ENCODE data around the gene WDFY3.
"Not testable (repeated sequence)": the region's sequence is repeated elsewhere in the genome, so short reads cannot be mapped to it uniquely, and the experiment has no call there.

WDFY3 gene

DNA sequence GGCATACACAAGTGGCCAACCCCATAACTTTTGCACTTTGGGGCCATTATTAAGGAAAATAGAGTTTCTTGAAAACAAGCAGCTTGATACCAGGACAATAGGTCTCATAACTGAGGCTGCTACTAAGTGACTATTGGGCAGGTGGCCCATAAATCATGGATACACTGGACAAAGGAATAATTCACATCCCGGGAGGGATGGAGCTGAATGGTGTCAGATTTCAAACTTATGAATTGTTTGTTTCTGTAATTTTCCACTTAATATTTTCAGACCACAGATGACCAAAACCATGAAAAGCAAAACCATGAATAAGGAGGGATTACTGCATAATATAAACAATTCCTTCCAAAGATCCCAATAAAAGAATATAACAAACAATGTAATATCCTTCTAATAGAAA lies 114.4 kb downstream of the WDFY3 start:
- DNase-seq (ENCODE audit: low read depth) = no peak

DNA sequence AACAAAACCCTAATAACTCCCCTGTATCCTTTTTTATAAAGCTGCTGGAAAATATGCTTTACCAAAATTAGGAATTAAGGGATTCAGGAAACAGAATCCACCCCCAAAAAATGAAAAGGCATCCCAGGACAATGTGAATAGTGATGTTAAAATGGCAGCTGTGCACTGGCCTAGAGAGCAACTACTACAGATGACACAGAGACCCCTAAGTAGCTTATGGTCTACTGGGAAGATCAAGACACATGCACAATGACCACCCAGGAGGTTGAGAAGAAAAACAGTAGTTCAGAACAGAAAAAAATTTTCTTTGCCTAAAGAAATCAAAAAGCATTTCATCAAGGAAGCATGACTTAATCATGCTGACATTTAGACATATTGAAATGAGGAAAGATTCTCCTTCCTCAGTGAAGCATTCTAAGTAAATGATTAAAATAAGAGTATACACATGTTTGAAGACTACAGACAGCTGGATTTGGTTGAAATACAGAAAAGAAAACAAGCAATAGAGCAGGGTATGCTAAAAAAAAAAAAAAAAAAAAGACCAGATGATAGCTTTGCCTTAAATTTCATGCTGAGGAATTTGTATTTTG lies 117.3 kb downstream of the WDFY3 start:
- no peak for DNase-seq (ENCODE audit: low read depth)

DNA sequence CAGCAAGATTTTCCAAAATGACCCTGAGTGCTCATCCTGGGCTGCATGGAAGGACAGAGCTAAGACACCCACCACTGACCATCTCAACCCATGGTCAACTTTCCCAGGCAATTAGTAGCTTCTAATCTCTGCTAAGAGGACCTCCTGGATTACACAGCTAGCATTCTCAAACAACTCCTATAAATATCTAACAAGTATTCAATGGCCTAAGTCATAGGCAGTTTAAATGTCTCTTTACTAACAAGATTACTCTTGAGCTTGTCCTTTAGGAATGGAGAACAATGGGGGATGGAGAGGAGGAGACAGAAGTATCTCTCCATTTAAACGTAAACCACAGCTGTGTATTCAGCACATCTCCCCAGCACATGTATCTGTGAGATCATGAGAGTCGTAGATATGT lies 118.1 kb downstream of the WDFY3 start:
- DNase-seq (ENCODE audit: low read depth) = no peak

DNA sequence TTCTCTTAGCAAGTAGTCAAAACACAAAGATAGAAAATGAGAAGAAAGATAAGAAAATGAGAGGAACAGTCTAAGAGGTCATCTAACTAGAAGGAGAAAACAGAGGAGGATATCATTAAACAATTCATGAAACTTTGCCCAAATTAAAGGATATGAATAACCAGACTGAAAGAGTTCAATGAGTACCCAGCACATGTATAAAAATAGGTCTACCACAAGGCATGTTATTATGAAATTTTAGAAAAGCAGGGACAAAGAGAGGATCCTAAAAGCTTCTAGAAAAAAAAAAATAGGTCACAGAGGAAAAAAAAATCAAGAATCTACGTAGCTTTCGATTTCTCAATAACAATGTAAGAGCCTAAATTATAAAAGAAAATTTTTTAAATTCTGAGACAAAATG lies 118.5 kb downstream of the WDFY3 start:
- no peak for DNase-seq (ENCODE audit: low read depth)

DNA sequence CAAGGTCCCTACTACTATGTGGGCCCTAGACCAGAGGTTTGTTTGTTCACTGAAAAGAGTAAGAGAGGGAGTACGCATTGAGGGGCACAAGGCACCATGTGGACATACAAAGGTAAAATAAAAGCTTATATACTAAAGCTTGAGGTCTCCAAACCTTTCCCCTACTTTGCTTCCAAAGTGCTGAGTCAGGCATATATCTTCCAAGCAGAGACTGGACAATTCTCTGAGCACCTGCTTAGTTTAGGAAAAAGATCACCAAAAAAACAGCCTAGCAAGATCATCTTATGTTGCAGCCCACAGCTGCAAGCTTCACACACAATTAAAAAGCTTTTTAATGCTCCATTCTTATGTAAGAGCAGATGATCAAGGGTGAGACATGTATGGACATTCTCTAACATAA lies 119.5 kb downstream of the WDFY3 start:
- DNase-seq (ENCODE audit: low read depth) = no peak

DNA sequence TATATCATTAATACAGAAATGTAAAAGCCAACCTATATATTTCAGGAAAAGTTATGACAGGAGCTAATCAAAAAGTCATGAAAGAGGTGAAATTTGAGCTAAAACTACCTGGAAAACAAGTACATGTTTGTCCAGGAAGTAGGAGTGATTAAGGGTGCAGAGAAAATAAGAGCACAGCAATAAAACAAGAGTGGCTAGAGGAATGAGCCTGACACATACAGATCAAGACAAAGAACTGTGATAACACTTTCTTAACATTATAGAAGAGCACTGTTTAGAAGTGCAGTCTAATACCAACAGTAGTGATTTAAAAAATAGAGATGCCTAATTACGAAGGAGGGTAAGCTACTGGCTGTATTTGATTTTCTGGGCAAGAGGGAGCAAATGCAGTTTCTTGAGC lies 125.1 kb downstream of the WDFY3 start:
- DNase-seq (ENCODE audit: low read depth) = no peak

DNA sequence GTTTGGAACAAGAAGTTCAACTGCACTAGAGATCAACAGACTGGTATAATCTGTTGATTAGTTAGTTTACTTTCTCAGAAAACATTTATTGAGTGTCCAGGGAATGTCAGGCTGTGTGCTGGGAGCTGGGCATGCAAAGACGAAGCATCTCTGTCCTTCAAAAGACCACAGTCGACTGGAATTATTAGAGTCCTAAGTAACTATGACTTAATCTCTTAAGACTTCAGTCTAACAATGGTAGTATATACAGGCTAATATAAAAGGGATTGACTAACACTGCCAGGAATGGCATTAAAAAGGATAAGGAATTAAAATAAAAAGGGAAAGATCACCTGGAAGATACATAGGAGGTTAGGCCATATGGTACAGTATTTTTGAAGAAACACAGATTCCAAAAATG lies 128.7 kb downstream of the WDFY3 start:
- no peak for DNase-seq (ENCODE audit: low read depth)

DNA sequence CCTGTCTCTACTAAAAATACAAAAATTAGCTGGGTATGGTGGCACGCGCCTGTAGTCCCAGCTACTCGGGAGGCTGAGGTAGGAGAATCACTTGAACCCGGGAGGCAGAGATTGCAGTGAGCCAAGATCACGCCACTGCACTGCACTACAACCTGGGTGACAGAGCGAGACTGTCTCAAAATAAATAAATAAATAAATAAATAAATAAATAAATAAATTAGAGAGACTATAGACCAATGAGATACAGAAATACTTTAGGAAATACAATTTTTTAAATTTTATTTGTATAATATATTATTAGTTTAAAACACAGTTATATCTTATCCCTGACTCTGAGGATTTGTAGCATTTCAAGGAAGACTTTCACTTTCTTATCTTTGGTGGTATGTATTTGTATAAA lies 136.9 kb downstream of the WDFY3 start:
- not testable (repeated sequence) for DNase-seq (ENCODE audit: low read depth)

DNA sequence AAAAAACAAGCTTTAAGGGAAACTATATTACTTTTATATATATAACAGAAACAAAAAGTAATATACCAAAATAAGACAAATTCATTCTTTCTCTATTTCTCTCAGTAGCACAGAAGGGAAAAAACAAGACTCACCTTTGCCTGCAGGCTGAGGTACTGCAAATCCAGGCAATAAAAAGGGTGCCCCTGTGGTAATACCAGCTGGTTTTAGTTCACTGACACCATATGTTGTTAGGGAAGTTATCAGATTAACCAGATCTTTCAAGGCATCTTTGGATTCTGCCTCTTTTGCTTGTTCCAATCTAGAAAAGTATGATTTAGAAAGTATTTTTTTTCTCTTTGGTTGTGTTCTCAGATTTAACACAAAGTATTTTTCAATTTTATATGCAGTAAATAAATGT lies 139.8 kb downstream of the WDFY3 start:
- no peak for DNase-seq (ENCODE audit: low read depth)

DNA sequence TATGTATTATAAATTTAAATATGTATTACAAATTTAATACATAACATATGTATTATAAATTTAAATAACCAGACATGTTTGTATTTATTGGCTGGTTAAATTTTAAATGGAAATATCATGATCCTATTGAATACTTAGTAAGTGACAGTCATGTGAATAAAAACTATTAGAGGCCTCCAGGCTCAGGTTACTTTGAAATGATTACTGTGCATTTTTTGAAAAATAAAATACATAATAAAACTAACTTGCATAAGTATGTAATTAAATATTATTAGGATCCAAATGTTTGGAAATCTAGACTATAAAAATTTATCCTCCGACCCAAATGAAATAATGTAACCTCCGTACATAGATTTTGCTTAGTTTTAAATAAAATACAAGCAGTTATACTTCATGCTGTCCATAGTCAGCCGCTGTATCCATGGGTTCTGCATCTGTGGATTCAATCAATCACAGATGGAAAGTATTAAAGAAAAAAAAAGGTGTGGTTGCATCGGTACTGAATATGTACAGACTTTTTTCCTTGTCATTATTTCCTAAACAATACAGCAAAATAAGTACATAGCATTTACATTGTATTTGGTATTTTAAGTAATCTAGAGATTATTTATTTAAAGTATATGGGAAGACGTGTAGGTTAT lies 140.7 kb downstream of the WDFY3 start:
- DNase-seq (ENCODE audit: low read depth) = no peak

DNA sequence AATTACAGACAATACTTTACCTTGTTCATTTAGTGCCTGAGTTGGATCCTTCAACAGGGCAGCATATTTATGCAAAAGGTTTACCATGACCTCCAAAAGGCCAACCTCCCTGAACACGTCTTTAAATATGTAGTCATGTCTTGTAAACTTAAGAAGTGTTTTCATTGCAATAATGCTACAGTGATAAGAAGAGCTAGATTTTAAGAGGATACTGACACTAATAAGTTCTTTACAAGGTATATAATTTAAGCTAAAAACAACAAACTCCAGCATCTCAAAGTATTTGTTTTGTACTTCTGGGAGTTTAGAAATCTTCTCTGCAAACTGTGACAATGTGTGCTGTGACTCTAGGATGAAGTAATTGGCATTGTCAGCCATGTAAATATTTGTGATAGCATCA lies 145.4 kb downstream of the WDFY3 start:
- DNase-seq (ENCODE audit: low read depth) = no peak

DNA sequence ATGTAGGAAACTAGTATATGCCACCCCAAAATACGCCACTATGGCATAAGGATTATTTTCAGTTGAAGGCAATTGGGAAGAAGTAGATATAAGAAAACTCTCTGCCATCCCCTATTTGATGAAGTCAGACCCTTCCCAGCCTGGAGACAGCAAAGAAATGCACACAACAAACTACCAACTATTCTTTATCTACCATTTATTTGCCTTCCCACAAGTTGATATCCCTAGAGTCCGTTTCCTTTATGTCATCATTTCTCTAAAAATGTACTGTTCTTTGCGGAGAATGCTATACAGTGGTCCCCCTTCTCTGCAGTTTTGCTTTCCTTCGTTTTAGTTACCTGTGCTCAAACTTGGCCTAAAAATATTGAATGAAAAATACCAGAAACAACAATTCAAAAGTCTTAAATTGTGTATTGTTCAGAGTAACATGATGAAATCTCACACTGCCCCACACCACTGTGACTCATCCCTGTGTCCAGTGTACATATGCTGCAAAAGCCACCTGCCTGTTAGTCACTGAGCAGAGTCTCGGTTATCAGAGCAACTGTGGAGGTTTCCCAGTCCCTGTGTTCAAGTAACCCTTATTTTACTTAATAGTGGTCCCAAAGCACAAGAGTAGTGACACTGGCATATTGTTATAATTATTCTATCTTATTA lies 152.3 kb downstream of the WDFY3 start:
- DNase-seq (ENCODE audit: low read depth) = no peak

DNA sequence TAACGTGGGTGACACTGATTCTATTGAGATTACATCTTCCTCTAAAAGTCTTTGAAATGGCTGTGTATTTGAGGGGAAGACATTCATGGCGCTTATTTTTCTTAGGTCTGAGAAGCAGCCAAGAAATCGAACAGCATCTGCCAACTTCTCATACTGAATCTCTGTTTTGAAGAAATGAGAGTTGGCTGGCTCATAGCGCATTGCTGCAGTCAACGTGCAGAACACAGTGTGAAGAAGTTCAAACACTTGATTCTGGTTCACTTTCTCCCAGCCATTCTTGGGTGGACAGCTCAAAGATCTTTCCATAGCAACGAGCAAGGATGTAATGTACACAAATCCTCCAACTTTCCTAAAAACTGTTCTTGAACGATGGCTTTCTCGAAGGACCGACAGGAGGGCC lies 156.5 kb downstream of the WDFY3 start:
- no peak for DNase-seq (ENCODE audit: low read depth)

DNA sequence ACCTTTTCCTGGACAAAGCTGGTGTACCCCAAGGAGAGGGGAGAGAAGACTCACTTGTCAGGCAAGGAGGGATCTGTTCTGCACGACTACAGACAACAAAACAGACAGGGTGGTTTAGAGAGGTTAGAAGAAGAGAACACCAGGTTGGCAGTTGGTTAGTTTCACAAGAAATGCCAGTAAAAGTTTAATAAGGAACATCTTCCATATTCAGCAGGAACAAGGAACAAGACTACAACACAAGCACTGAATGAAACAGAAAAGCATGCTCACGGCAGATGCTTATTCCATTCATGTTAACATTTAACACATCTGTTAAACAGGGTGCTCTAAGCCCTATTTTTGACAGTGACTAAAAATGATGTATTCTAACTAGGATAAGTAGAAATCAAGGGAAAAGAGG lies 158.2 kb downstream of the WDFY3 start:
- DNase-seq (ENCODE audit: low read depth) = no peak

DNA sequence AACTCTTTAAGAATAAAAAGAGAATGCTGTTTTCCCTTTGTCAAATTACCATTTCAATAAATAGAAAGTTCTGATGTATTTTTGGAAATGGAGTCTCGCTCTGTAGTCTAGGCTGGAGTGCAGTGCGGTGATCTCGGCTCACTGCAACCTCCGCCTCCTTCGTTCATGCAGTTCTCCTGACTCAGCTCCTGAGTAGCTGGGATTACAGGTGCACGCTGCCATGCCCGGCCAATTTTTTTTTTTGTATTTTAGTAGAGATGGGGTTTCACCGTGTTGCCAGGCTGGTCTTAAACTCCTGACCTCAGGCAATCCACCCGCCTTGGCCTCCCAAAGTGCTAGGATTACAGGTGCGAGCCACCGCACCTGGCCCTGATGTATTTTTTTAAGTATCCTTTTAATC lies 159.9 kb downstream of the WDFY3 start:
- DNase-seq (ENCODE audit: low read depth) = not testable (repeated sequence)

DNA sequence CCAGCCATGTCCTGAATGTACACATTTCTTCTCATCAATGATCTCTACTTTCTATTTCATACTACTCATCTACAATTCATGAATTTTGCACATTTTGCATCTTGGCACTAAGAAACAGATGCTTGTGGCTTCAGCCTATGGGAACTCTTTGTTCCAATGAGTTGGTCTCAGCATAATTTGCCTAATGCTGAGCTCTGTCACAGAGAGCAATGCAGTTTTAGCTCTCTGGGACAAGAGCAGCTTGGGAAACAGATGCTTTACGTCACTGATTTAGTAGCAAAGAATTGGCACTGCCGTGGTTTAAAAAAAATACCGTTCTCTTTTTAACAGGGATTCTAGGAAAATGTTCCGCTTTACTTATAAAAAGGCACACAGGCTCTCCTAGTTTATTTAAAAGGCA lies 162.4 kb downstream of the WDFY3 start:
- DNase-seq (ENCODE audit: low read depth) = no peak

DNA sequence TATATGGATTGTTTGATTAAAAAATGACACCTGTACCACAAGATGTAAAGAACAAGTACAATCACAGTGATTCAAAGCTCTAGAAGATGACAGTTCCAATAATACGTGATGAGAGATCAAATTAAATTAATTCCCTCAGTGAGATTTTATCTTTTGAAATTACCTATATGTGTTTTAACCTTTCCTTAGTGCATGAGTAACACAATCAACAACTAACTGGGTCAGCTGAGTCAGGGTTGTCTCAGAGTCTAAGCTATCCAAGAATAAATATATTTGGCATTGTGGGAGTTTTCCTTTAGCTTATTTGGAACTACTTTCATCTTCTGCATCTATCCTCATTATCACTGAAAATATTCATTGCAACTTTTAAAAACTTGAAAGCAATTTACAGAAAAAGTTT lies 162.8 kb downstream of the WDFY3 start:
- DNase-seq (ENCODE audit: low read depth) = no peak

DNA sequence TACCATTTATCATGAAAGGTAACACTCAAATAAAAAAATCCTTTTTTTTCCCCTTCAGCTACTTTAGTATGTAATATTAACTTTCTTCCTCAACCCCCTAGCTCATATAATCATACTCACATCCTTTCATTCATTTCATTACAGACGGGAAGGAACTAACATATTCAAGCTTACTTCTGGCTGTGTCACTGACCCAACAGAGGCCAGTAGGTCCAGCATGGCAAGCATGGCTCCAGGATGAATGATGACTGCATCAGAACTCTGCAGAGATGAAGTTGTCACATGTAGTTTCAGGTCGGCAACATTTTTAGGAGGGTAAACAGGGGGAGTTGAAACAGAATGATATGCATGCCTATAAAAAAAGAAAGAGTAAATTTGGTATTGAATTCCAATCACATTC lies 163.4 kb downstream of the WDFY3 start:
- no peak for DNase-seq (ENCODE audit: low read depth)

DNA sequence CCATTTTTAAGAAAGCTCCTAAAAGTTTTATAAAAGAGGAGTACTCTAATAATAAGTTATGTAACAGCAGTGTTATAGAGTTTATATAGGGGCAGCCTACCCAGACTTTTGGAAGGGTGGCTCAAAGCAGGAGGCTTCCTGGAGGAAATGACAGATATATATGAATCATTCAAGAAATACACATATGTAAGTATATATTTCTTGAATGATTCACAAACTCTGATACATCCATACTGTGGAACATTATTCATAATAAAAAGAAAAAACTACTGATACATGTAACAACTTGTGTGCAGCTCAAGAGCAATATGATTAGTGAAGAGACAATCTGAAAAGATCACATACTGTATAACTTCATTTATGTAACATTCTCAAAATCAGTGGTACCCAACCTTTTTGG lies 166.2 kb downstream of the WDFY3 start:
- no peak for DNase-seq (ENCODE audit: low read depth)

DNA sequence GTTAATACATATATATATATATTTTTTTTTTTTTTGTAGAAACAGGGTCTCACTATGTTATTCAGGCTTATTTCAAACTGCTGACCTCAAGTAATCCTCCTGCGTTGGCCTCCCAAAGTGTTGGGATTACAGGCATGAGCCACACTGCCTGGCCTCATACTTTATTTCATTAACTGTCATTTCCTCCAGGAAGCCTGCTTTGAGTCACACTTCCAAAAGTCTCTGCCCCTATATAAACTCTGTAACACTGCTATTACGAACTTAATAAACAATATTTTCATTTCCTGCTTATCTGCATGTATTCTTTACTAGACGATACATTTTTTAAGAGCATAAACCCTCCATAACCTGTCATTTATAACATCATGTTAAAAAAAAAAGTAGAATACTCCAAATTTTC lies 167.2 kb downstream of the WDFY3 start:
- no peak for DNase-seq (ENCODE audit: low read depth)

DNA sequence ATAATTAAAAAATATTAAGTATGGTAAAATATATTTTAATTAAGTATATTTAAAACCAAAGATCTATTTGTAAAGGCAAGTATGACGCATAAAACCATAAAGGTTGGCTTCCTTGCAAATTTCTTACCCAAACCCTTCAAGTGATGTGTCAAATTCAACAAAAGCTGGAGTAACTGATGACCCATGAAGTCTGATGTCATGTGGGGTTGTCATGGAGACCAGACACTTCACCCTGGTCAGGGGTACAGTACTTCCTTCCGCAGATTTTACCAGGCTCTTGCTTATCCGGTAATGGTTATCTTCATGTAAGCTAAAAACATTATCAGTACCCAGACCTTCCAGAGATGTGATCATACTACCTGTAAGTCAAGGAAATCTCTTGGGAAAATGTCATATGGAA lies 170.1 kb downstream of the WDFY3 start:
- no peak for DNase-seq (ENCODE audit: low read depth)

DNA sequence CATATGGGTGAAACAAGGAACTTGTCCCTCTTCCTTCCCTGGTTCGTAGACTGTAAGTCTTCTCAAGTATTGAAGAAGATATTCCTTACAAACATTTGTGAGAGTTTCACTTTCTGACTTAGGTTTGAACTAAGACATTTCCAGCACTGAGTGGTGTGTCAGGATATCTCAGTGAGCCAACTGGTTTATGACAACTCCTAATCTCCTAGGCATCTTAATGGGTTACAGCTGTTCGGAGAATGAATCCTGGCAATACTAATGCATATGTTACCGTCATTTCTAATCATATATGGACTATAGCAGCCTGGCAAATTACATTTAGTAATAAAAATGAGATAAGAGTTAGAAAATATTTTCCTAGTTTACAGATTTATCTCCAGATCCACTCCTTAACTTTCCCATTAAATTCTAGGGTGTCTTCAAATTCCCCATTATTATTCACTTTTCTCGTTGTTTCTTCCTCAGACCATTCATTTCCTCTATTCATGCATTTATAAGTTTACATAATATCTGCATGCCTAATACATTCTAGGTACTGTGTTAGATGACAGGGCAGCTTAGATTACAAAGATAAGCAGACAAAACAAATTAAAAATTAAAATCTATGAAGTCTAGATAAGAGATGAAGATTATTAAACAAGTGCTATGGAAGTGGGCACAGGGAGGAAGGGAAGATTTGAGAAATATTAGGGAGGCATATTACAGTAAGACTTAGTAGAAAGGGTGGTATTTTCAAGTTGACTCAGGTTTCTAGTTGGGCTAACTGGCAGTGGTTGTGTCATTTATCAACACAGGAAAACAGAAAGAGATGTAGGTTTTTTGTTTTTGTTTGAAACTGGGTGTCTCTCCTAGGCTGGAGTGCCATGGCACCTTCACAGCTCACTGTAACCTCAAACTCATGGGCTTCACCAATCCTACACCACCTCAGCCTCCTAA lies 173.9 kb downstream of the WDFY3 start:
- no peak for DNase-seq (ENCODE audit: low read depth)
